GM19463 (cell line): Measurements from ENCODE around the gene TPSD1.
"Not testable (repeated sequence)": the region's sequence is repeated elsewhere in the genome, so short reads cannot be mapped to it uniquely, and the experiment has no call there.

Experiments
- ATAC-seq: cut with Tn5 transposase; IDR thresholded peaks from one replicate; pipeline ENCODE4 v1.9.1; 2021; ENCODE audit warnings: mild to moderate bottlenecking, moderate library complexity; ENCODE audit not compliant: unreplicated experiment

The TPSD1 gene

DNA sequence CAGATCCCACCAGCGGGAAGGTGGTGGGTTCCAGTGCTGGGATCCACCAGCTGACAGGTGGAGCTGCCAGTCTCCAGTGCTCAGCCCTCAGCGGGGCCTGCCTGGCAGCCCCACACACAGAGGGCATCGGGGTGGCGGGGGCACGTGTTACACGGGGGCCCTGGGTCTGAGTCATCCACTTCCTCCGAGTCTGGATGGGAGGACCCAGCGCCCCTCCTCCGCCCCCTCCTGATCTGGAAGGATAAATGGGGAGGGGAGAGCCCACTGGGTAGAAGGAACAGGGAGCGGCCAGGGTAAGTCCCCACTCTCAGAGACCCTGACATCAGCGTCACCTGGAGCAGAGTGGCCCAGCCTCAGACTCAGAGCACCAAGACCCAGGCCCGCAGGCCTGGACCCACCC lies 15.4 kb upstream of the TPSD1 start, which contains the start of gene TPSAB1:
TSS of gene TPSAB1 (plus strand) at position 270 of the 400 bp plus-strand sequence. CDS start 234 bp downstream, outside the sequence.
- not testable (repeated sequence) for ATAC-seq

DNA sequence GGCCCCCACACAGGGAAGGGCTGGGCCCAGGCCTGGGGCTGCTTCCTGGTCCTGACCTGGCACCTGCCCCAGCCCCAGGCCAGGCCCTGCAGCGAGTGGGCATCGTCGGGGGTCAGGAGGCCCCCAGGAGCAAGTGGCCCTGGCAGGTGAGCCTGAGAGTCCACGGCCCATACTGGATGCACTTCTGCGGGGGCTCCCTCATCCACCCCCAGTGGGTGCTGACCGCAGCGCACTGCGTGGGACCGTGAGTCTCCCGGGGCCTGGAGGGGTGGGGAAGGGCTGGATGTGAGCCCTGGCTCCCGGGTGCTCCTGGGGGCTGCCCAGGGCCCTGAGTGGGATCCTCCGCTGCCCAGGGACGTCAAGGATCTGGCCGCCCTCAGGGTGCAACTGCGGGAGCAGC lies 14.8 kb upstream of the TPSD1 start:
- not testable (repeated sequence) for ATAC-seq

GRCh38 chr16:1243363-1243762 lies 12.5 kb upstream of the TPSD1 start:
- not testable (repeated sequence) for ATAC-seq

DNA sequence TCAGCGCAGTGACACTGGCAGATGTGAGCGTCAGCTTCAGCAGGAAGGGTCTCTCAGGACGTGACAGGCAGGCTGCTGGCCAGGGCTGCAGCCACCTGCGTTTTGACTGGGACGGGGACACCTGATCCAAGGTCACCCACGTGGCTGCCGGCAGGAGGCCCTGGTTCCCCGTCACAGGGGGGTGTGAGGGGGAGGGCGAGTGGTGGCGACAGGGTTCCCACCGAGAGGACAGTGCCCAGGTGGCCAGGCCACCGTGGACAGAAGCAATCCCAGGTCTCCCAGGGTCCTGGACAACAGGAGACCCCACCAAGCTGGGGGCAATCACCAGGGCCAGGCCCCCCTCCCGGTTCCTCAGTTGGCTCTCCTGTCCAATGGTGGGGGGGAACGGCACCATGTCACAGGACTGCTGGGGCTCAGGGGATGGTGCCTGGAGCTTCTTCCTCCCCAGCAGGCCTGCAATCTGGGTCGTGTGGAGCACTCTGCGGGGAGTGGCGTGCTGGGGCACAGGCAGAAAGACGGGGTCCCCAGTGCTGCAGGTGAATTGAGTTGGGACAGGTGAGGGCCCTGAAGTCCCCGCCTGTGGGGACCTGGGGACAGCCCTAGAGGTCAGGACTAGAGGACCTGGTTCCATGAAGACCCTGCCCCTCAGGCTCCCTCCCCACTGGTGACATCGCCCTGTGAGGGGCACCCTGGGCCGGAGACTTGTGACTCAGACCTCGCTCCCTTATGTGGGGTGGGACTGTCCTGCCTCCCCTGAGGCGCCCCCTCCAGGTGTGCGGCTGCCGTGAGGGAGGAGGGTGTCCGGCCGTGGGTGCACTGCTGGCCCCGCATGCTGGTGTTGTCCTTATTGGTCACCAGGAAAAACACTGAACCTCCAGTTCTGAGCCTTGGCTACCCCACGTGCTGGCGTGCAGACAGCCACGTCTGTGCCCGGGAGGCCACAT lies 11.7 kb upstream of the TPSD1 start:
- not testable (repeated sequence) for ATAC-seq

DNA sequence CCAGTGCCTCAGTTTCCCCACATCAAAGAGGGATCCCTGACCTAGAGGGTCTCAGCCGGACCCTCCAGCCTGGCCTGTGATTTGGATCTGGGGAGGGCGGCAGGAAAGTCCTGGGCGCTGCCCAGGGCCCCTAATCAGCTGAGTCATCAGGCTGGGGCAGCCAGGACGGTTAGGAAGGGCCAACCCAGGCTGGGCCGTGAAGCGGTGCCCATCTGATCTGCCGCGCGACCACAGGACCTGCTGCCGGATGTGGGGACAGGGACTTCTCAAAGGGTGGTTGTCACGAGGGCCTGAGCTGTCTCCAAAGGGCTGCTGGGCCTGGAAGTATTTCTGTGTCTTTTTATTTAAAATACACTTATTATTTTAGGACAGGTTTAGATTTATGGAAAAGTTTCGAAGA lies 11.0 kb upstream of the TPSD1 start:
- no peak for ATAC-seq

DNA sequence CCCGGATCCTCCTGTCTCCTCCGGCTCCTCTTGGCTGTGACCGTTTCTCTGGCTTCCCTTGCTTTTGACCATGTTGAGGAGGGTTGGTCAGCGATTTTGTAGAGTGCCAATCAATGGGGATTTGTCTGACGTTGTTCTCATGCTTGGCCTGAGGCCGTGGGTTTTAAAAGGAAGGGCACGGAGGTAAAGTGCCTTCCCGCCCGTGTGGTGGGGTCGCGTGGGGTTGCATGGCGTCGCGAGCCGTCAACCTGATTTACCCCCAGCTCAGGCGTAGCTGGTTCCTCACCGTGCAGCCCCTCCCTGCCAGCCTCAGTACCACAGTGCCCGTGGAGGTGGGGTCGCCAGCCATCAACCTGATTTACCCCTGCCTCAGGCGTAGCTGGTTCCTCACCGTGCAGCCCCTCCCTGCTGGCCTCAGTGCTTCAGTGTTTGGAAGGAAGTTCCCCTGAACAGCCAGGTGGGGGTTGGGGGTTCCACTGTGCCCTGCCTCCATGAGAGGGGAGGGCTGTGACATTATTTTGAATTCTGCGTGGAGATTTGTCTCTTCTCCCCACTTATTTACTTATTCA lies 10.3 kb upstream of the TPSD1 start:
- ATAC-seq: no peak

DNA sequence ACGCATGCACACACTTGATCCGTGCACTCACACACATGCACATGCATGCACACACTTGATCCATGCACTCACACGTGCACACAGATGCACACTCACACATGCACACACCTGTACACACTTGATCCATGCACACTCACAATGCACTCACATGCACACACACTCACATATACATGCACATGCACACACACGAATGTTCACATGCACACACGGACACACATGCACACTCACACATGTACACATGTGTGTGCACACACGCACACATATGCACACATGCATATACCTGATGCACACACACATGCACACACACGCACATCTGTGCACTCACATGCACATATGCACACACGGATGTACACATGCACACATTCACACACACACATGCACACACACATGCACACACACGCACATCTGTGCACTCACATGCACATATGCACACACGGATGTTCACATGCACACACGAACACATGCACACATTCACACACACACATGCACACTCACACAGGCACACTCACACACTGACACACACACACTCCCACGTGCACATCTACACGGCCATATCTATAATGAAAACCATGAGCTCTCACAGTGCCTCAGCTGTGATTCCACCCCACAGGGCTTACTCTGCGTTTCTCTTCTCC lies 7.8 kb upstream of the TPSD1 start:
- not testable (repeated sequence) for ATAC-seq

DNA sequence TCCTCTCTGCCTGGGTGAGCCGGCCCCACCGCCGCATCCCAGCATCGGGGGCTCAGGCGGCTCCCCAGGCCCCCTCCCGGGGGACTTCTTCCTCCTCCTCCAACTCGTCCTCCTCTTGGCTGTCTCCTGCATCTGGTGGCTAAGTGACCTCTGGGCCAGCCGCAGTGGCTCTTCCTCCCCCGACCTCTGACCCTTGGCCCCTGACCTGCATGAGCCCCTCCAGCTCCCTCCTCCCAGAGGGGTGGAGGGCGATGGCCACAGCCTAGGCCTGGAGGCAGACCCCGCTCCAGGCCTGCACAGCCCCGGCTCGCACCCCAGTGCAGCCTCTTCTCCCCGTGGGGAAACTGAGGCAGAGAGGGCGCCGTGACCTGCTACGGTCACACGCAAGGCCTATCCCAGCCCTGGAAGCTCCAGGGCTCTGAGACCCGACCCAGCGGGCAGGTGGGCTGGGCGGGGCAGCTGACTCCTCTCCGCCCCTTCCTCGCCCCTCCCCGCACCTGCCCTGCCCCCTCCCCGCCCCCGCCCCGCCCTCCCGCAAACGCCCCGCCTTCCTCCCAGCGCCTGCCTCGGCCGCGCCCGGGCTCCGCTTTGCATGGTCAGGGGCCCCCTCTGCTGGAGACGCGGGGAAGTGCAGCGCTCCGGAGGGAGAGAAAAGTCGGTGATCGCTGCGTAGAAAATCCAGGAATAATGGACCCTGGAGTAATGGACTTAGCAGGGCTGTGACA lies 6.7 kb upstream of the TPSD1 start:
- not testable (repeated sequence) for ATAC-seq

GRCh38 chr16:1253701-1254364 lies 2.0 kb upstream of the TPSD1 start:
- ATAC-seq: not testable (repeated sequence)

DNA sequence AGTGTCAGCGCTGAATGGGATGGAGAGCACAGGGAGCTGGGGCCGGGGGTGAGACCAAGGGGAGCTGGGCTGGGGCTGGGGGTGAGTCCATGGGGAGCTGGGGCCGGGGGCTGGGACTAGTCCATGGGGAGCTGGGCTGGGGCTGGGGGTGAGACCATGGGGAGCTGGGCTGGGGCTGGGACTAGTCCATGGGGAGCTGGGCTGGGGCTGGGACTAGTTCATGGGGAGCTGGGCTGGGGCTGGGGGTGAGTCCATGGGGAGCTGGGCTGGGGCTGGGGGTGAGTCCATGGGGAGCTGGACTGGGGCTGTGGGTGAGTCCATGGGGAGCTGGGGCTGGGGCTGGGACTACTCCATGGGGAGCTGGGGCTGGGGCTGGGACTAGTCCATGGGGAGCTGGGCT lies 1.0 kb upstream of the TPSD1 start:
- ATAC-seq: not testable (repeated sequence)

DNA sequence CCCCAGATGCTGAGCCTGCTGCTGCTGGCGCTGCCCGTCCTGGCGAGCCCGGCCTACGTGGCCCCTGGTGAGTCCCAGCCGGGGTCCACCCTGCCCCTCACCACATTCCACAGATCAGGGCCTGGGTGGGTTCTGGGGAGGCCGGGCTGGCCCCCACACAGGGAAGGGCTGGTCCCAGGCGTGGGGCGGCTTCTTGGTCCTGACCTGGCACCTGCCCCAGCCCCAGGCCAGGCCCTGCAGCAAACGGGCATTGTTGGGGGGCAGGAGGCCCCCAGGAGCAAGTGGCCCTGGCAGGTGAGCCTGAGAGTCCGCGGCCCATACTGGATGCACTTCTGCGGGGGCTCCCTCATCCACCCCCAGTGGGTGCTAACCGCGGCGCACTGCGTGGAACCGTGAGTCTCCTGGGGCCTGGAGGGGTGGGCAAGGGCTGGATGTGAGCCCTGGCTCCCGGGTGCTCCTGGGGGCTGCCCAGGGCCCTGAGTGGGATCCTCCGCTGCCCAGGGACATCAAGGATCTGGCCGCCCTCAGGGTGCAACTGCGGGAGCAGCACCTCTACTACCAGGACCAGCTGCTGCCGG lies 516 bp downstream of the TPSD1 start:
- ATAC-seq: not testable (repeated sequence)

DNA sequence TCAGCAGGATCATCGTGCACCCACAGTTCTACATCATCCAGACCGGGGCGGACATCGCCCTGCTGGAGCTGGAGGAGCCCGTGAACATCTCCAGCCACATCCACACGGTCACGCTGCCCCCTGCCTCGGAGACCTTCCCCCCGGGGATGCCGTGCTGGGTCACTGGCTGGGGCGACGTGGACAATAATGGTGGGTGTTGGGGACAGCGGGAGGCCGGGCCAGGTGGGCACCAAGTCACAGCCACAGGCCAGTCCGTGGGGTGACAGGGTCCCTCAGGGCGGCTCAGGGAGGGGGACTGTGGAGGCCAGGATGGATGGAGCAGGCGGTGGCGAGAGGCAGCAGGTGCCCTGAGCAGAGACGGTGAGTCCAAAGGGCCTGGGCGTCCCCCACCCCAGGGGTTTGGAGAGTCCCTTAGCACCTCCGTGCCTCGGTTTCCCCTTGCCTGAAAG lies 1.0 kb downstream of the TPSD1 start:
- ATAC-seq: no peak

DNA sequence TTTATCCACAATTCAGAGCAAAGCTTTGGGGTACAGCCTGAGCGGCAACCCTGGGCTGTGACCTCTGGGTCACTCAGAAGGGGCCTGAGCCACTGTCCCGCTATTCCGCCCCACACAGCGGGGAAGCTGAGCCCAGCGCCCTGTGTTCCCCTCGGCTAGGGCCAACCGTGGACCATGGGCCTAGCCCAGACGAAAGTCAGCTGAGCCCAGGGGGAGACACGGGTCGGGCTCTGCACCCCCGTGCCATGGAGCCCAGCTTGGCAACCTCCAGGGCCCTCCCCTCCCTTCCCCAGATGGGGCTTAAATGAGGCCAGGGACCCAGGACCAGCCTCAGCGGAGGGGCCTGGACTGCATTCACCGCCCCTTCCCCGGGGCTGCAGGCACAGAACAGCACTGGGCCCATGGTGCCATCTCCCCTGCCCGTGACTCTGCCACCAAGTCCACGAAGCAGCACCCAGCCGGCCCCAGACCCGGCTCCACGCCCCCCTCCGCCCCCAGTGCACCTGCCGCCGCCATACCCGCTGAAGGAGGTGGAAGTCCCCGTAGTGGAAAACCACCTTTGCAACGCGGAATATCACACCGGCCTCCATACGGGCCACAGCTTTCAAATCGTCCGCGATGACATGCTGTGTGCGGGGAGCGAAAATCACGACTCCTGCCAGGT lies 1.8 kb downstream of the TPSD1 start:
- no peak for ATAC-seq

DNA sequence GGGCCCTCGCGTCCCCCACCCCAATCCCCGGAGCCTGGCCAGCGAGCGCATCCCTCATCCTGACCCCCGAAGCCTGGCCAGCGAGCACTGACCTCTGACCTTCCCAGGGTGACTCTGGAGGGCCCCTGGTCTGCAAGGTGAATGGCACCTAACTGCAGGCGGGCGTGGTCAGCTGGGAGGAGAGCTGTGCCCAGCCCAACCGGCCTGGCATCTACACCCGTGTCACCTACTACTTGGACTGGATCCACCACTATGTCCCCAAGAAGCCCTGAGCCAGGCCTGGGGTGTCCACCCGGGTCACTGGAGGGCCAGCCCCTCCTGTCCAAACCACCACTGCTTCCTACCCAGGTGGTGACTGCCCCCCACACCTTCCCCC lies 2.3 kb downstream of the TPSD1 start:
- ATAC-seq: no peak

DNA sequence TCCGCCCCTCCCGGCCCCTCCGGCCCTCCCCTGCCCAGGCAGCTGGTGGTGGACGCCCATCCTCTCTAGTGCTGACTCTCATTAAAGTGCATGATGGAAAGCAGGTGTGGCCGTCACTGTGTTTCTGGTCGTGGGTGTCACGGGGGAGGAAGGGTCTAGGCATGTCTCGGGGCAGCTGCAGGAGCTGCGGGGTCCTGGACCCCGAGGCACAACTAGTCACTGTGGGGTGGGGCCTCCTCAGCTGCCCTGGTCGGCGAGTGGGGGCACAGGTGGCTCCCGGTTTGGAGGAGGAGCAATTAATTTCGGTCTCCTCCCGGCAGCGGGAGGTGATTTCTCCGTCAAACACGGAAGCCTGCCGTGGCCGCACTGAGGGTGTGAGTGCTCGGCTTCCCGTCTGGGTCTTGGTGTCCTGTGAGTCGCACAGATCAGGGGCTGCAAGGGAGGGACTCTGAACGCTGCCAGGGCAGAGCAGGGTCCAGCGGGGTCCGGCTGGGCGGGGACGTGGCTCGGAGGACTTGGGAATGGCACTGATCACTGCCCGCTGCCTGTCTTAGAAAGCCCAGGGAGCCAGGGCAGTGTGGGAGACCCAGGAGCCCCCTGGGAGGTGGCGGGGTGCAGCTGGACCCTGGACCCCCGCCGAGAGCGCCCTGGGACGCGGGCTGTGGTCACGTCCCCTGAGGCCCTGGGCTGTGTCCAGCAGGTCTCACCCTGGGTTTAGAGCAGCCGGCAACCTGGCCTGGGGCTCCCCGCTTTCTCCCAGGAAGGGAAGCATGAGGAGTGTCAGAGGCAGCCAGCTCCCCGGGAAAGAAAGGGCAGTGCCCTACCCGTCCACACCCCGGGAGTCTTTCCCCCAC lies 3.3 kb downstream of the TPSD1 start:
- ATAC-seq: no peak

DNA sequence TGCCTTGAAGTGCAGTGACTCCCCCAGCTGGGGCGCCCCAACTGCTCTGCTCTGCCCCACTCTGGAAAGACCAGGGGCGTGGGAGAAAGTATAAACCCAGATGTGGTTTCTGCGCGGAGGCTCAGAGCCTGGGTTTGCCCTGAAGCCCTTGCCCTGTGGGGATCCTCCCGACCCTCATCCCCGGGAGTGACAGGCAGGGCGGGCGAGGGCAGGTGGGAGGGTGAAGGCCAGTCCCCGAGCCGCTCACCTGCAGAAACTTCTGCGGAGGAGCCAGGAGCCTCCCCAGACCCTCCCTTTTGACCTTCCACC lies 3.8 kb downstream of the TPSD1 start:
- ATAC-seq: no peak

DNA sequence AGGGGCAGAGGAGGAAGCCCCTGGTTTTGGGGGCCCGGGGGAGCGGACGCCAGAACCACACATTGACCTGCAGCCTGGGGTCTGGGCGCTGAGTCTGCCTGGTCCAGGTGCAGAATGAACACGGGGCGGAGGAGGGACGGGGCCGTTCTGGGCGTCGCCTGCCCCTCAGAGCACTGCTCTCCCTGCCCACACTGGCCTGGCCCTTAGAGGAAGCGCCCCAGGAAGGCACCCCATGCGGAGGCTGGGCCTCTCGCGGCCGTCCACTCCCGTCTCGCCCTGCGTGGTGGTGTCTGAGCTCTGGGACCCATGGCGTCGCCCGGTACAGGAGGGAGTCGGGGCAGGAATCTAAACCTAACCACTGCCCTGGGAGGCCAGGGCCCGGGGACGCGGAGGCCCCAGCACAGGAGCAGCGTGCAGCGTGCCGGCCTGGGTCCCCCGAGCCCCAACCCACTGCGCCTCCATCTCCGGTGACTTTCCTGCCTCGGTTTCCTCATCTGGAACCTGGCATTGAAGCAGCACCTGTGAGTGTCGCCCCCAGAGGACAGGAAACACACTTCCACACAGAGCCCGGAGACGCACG lies 4.3 kb downstream of the TPSD1 start:
- no peak for ATAC-seq

- no peak for ATAC-seq
These were observed 5.4 kb downstream of the TPSD1 start for GRCh38 chr16:1261131-1261892.
